Erythroblast (primary cell): ENCODE measurements around the gene RANBP1.

Source experiments
- GATA1 ChIP-seq: IDR thresholded peaks from 2 replicates; pipeline ENCODE4 v1.6.1; 2011; ENCODE audit warnings: low read depth, mild to moderate bottlenecking, control low read depth, low read length, moderate library complexity
- POLR2A ChIP-seq: IDR thresholded peaks from 2 replicates; pipeline ENCODE4 v1.6.1; 2011; ENCODE audit warnings: mild to moderate bottlenecking, low read length

DNA sequence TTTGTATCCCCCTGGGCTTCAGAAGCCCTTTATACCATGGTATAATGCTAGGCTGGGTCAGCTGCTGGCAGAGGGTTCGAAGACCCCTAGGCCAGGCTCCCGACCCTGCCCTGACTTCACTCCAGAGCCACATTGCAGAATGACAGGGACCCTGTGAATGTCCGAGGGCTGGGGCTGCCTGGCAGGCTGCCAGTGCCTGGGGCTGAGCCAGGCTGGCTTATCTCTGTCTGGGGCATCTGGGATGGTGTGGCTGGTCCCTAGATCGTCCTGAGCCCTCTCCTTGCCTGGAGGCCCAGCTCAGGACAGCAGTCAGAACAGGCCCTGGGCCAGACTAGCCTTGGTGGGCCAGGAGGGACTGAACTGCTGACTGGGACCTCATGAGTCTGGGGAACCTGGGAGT lies 19.4 kb downstream of the RANBP1 start:
- TF ChIP-seq POLR2A (no peak), GATA1 (no peak)
